ENCODE data around the gene SNX15.
"Not testable (repeated sequence)": the region's sequence is repeated elsewhere in the genome, so short reads cannot be mapped to it uniquely, and the experiment has no call there.

Gene SNX15

GRCh38 chr11:65016705-65017104, 10.5 kb upstream of the SNX15 start:
- DNase-seq = no peak

GRCh38 chr11:65017937-65018336, 9.3 kb upstream of the SNX15 start:
- DNase-seq = no peak

GRCh38 chr11:65019824-65020223, 7.4 kb upstream of the SNX15 start:
- no peak for DNase-seq

- DNase-seq = no peak
These were observed 6.2 kb upstream of the SNX15 start for GRCh38 chr11:65021003-65021402.

GRCh38 chr11:65021509-65021908, 5.7 kb upstream of the SNX15 start:
- no peak for DNase-seq

GRCh38 chr11:65023502-65023901, 3.7 kb upstream of the SNX15 start:
- not testable (repeated sequence) for DNase-seq

- peak; percentile 73 for DNase-seq
These were observed 429 bp upstream of the SNX15 start for GRCh38 chr11:65026810-65027209.

- no peak for DNase-seq
These were observed 5.0 kb downstream of the SNX15 start for GRCh38 chr11:65032216-65032615.

- DNase-seq = no peak
These were observed 7.2 kb downstream of the SNX15 start for GRCh38 chr11:65034423-65034822.

GRCh38 chr11:65035579-65035978, 8.3 kb downstream of the SNX15 start:
- DNase-seq = no peak

- DNase-seq = no peak
These were observed 9.7 kb downstream of the SNX15 start for GRCh38 chr11:65036931-65037330.

- no peak for DNase-seq
These were observed 13.2 kb downstream of the SNX15 start for GRCh38 chr11:65040520-65040846.

- DNase-seq = peak; percentile 98
These were observed 13.8 kb downstream of the SNX15 start, which contains the start of gene SAC3D1 for GRCh38 chr11:65040847-65041622. Gene SAC3D1 (plus strand): TSS chr11:65041210. CDS start chr11:65041293, 83 bp downstream.

GRCh38 chr11:65042891-65043290, 15.7 kb downstream of the SNX15 start:
- no peak for DNase-seq

GRCh38 chr11:65043881-65044501, 16.8 kb downstream of the SNX15 start:
- no peak for DNase-seq

- DNase-seq = no peak
These were observed 17.8 kb downstream of the SNX15 start for GRCh38 chr11:65045061-65045460.

GRCh38 chr11:65045728-65046127, 18.5 kb downstream of the SNX15 start:
- no peak for DNase-seq

GRCh38 chr11:65047581-65048422, 20.6 kb downstream of the SNX15 start:
- no peak for DNase-seq

GRCh38 chr11:65051398-65051858, 24.2 kb downstream of the SNX15 start:
- DNase-seq = no peak

- DNase-seq = no peak
These were observed 26.7 kb downstream of the SNX15 start for GRCh38 chr11:65053827-65054508.

- no peak for DNase-seq
These were observed 28.3 kb downstream of the SNX15 start for GRCh38 chr11:65055538-65055937.

- no peak for DNase-seq
These were observed 29.8 kb downstream of the SNX15 start for GRCh38 chr11:65056999-65057398.

GRCh38 chr11:65057526-65057925, 30.3 kb downstream of the SNX15 start:
- no peak for DNase-seq

All from DMS53 (cell line).